ENCODE measurements around the gene STAT5B. TPM values are rescaled to one million over a fixed set of nuclear protein-coding genes. Genes with fewer than 3 reads are reported as not detected.

STAT5B gene
- total and polyA plus RNA-seq, 11 donors: 13.0 to 51.9 (median 31.4) TPM

DNA sequence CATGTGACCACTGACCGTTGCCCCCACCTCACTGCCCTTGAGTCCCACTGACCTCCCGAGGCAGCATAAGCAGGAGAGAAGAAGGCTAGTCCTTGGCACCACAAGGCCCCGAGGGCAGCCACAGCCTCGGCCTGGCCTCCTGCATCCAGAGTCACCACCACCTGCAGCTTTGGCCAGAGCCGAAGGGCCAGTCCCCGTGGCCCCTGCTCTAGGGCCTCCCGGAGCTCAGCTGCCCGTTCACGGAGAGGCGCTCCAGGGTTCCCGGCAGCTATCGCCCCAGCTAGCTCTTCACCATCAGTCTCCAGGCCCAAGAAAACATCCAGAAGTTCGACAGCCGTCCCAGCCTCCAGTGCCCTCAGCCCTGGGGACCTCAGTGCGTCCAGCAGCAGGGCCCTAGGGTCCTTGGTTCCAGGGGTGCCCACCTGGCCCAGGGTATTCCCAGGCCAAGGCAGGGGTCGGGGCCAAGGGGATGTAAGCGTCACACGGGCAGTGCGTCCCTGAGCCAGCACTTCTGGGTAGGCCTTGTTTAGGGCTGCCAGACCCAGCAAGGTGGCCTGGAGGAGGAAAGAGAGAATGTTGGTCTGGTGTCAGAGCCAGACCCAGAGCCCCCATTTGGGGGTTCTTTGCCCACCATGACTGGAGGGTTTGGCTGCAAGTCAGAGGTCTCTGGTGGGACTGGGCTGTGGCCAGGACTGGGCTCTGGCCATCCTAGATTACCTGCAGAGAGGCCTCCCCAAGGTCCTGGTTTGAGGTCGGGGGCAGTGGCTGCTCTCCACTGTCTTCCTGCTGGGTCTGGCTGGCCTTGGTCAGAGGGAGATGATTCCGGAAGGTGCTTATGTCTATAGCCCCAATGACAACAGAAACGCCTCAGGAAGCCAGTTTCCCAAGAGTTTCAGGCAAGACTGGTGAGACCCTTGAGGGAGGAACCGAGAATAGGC is 83.7 kb downstream of the STAT5B start:
- no peak for ATAC-seq
- TF ChIP-seq, protein P1, sequence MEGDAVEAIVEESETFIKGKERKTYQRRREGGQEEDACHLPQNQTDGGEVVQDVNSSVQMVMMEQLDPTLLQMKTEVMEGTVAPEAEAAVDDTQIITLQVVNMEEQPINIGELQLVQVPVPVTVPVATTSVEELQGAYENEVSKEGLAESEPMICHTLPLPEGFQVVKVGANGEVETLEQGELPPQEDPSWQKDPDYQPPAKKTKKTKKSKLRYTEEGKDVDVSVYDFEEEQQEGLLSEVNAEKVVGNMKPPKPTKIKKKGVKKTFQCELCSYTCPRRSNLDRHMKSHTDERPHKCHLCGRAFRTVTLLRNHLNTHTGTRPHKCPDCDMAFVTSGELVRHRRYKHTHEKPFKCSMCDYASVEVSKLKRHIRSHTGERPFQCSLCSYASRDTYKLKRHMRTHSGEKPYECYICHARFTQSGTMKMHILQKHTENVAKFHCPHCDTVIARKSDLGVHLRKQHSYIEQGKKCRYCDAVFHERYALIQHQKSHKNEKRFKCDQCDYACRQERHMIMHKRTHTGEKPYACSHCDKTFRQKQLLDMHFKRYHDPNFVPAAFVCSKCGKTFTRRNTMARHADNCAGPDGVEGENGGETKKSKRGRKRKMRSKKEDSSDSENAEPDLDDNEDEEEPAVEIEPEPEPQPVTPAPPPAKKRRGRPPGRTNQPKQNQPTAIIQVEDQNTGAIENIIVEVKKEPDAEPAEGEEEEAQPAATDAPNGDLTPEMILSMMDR (IDR thresholded peaks at IDR 0.05): no peak
- TF ChIP-seq POLR2A (IDR thresholded peaks at IDR 0.05): no peak
- Histone ChIP-seq H3K4me1 (peaks cover 4 to 37% (median 15%) of the 10 kb centered on the region in 12 donors), H3K36me3 (peaks cover 0 to 3% (median 0%) of the 10 kb centered on the region in 9 donors), H3K27ac (no peak overlapping the region), H3K4me3 (peak overlapping the region in 1 of 12 donors; percentile 81), H3K9me3 (no peaks in the 10 kb centered on the region), H3K27me3 (no peaks in the 10 kb centered on the region)
- no peak for DNase-seq
- 89 to 98% (median 92%) methylated on average over 18 to 23 of the region's 23 CpGs for WGBS, 4 donors
- intact Hi-C loops (cut with DNase I): loop anchor here in 1 of 10 donors (10.0 kb wide), 1 partner anchor 92 kb away; the partner anchor contains the start of gene STAT5A

DNA sequence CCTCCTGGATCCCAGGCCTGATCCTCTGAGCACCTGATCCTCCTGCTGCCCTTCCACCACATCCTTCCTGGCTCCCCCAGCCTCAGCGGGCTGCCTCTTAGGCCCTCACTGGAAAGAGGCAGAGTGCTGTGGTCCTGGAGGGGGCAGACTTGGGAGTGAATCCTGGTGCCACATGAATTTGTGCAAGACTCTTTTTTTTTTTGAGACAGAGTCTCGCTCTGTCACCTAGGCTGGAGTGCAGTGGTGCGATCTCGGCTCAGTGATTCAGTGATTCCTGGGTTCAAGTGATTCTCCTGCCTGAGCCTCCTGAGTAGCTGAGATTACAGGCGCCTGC is 84.9 kb downstream of the STAT5B start:
- no peak for TF ChIP-seq POLR2A (IDR thresholded peaks at IDR 0.05)
- TF ChIP-seq, protein P1 (IDR thresholded peaks at IDR 0.05): no peak
- no peak overlapping the region for H3K4me3 ChIP-seq
- 97 to 99% (median 98%) methylated on average over 5 of the region's 5 CpGs for WGBS, 4 donors
- no peak for ATAC-seq
- intact Hi-C loops (cut with DNase I): loop anchor here in 1 of 10 donors (10.0 kb wide), 1 partner anchor 94 kb away; the partner anchor contains the start of gene STAT5A
- no peak for DNase-seq
- peaks cover 4 to 37% (median 15%) of the 10 kb centered on the region in 12 donors for H3K4me1 ChIP-seq
- peaks cover 0 to 3% (median 0%) of the 10 kb centered on the region in 9 donors for H3K36me3 ChIP-seq
- H3K27me3 ChIP-seq: no peaks in the 10 kb centered on the region
- H3K27ac ChIP-seq: no peak overlapping the region
- H3K9me3 ChIP-seq: no peaks in the 10 kb centered on the region

DNA sequence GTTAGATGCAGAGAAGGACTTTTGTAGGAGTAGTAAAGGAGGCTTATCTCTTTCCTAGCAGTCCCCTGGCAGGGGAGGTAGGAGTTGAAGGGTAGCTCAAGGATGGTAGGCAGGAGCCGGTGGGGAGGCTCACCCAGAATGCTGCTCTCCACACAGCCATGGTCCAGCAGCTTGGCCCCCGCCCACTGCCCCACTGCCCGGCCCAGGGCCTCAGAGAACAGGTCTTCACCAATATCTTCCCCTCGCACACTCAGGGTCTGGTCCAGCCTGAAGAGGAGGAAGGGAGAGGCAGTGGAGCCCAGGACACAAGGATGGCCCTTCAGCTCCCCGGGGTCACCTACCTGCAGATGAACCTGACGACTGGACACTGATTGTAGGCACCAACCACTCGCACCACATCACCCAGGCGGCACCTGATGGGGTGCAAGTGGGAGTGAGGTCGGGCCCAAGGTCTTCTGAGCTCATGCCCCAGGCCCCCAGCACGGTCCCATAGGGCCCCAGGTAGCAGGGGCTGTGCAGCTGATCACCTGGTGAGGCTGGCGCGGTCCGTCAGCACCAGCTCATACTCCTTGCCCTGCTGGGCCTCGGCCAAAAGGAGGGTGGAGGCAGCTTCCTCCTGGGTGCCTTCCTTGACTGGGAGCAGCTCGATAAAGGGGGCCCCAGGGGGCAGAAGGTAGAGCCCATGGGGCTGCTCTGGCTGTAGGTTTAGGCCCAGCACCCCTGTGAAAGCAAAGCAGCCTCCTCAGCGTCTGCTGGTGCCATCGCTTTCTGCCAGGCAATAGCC is 85.5 kb downstream of the STAT5B start:
- DNase-seq (no peak), ATAC-seq (no peak)
- no peaks in the 10 kb centered on the region for H3K9me3 ChIP-seq
- no peak for TF ChIP-seq POLR2A (IDR thresholded peaks at IDR 0.05)
- TF ChIP-seq, protein P1 (IDR thresholded peaks at IDR 0.05): no peak
- peaks cover 4 to 37% (median 15%) of the 10 kb centered on the region in 12 donors for H3K4me1 ChIP-seq
- no peak overlapping the region for H3K27ac ChIP-seq
- WGBS, 4 donors: 86 to 95% (median 90%) methylated on average over 13 to 17 of the region's 17 CpGs
- H3K36me3 ChIP-seq: peaks cover 0 to 3% (median 0%) of the 10 kb centered on the region in 9 donors
- no peaks in the 10 kb centered on the region for H3K27me3 ChIP-seq
- intact Hi-C loops (cut with DNase I): loop anchor here in 1 of 10 donors (10.0 kb wide), 1 partner anchor 94 kb away; the partner anchor contains the start of gene STAT5A
- no peak overlapping the region for H3K4me3 ChIP-seq

DNA sequence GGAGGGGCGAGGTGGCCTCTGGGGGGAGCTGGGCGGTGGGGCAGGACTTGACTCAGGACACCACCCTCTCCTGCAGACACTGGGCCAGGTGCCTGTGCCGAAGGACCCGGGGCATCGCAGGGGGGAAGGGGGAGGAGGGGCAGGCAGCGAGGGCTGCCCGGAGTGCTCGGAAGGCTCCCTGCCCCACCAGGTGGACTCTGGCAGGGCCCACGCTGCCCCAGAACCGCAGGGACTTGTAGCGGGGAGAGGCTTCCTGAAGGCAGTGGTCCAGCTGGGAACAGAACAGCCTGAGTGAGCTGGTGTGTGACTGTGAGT is 86.6 kb downstream of the STAT5B start:
- Histone ChIP-seq H3K27ac (no peak overlapping the region), H3K4me3 (no peak overlapping the region), H3K9me3 (no peaks in the 10 kb centered on the region), H3K4me1 (peaks cover 4 to 40% (median 15%) of the 10 kb centered on the region in 12 donors), H3K27me3 (no peaks in the 10 kb centered on the region), H3K36me3 (peaks cover 0 to 3% (median 0%) of the 10 kb centered on the region in 9 donors)
- intact Hi-C loops (cut with DNase I): loop anchor here in 2 of 10 donors (10.0 kb wide), 2 partner anchors 85 to 125 kb away; partner anchors contain the start of gene STAT5B (in 1 of the 2)
- ATAC-seq (no peak), DNase-seq (no peak)
- 76 to 87% (median 83%) methylated on average over 5 to 11 of the region's 11 CpGs for WGBS, 4 donors
- TF ChIP-seq, protein P1 (IDR thresholded peaks at IDR 0.05): no peak
- TF ChIP-seq POLR2A (IDR thresholded peaks at IDR 0.05): no peak
